AG04450 (cell line): ENCODE measurements around the gene IL1RAPL1. TPM values are rescaled to one million over a fixed set of nuclear protein-coding genes. Genes with fewer than 3 reads are reported as not detected.

Experiments
- CTCF ChIA-PET: fragments of 300-600, 350-600 bp; formaldehyde crosslinking; extraction: SDS; loops from one replicate; lab custom pipeline; 2022; ENCODE audit warnings: antibody characterized with exemption, inconsistent platforms; lab: Charles Lee
- POLR2A ChIA-PET: fragments of 350-600 bp; formaldehyde crosslinking; extraction: SDS; loops from one replicate; lab custom pipeline; 2021; ENCODE audit warnings: antibody characterized with exemption, inconsistent platforms; lab: Yijun Ruan, JAX
- DNase-seq: peaks from one replicate; pipeline ENCODE4 v3.0.0-alpha.2; 2011; ENCODE audit warnings: low read depth, low spot score
- H3K27ac ChIP-seq: one replicate; pipeline ENCODE4 v1.5.1; 2012; ENCODE audit warnings: low read depth, low read length, control low read depth
- H3K27me3 ChIP-seq: one replicate; pipeline ENCODE4 v1.6.0; 2012; ENCODE audit warnings: low read length; ENCODE audit not compliant: control insufficient read depth, insufficient read depth
- H3K4me3 ChIP-seq: 2 replicates; pipeline ENCODE4 v1.5.1; 2011; ENCODE audit warnings: mild to moderate bottlenecking, low read depth, low read length, control low read depth
- H3K9me3 ChIP-seq: 2 replicates; pipeline ENCODE4 v1.5.1; 2012; ENCODE audit warnings: low read length; ENCODE audit not compliant: control insufficient read depth, insufficient read depth
- polyA plus RNA-seq: library from polyadenylated mRNA; depleted of rRNA; stranded (reverse); fragments of >200 nt; gene quantifications from 2 replicates; pipeline ENCODE4 v1.2.3, GENCODE V29; 2011
- TF ChIP-seq, protein P1 (sequence below): IDR thresholded peaks from 2 replicates; pipeline ENCODE4 v1.5.1; 2011; ENCODE audit warnings: low read depth, low read length, control low read depth, inconsistent platforms

IL1RAPL1 gene
- polyA plus RNA-seq, 1 experiment = 0.93 TPM

DNA sequence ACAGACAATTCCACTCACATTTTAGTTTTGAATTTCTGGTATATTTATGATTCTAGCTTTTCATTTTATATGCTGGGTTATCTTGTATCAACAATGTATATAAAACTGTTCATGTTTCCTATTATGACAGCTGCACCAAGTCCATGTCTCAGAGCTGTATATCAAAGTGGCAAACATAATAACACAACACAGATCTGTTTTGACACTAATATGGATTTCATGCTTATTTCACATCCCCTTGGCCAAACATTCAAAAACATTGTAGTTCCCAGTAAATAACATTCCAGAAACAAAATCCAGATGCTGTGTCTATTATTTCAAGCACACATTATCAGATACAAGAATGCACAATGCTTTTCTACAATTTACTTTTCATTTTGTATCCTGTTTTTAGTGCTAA is 1247.5 kb downstream of the IL1RAPL1 start:
- ChIA-PET POLR2A (no interaction called here), CTCF (no interaction called here)
- Histone ChIP-seq H3K27me3 (no peaks in the 10 kb centered on the region), H3K9me3 (no peaks in the 10 kb centered on the region), H3K4me3 (no peak overlapping the region), H3K27ac (no peak overlapping the region)
- no peak for DNase-seq
- TF ChIP-seq, protein P1, sequence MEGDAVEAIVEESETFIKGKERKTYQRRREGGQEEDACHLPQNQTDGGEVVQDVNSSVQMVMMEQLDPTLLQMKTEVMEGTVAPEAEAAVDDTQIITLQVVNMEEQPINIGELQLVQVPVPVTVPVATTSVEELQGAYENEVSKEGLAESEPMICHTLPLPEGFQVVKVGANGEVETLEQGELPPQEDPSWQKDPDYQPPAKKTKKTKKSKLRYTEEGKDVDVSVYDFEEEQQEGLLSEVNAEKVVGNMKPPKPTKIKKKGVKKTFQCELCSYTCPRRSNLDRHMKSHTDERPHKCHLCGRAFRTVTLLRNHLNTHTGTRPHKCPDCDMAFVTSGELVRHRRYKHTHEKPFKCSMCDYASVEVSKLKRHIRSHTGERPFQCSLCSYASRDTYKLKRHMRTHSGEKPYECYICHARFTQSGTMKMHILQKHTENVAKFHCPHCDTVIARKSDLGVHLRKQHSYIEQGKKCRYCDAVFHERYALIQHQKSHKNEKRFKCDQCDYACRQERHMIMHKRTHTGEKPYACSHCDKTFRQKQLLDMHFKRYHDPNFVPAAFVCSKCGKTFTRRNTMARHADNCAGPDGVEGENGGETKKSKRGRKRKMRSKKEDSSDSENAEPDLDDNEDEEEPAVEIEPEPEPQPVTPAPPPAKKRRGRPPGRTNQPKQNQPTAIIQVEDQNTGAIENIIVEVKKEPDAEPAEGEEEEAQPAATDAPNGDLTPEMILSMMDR = no peak

DNA sequence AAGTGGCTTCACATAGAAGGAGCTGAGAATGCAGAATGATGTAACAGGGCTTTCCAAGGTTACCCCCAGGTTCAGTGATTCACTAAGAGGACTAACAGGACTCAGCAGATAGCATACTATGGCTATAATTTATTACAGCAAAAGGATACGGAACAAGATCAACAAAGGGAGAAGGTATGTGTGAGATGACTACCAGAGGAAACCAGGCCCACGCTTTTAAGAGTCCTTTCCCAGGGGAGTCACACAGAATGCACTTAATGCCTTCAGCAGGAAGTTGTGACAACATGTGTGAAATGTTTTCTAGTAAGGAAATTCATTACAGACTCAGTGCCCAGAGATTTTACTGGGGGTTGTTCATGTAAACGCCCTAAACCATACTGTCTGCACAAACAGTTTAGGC is 1254.5 kb downstream of the IL1RAPL1 start:
- Histone ChIP-seq H3K27ac (no peak overlapping the region), H3K4me3 (no peak overlapping the region), H3K27me3 (no peaks in the 10 kb centered on the region), H3K9me3 (no peaks in the 10 kb centered on the region)
- DNase-seq = no peak
- POLR2A ChIA-PET = no interaction called here
- CTCF ChIA-PET = no interaction called here
- TF ChIP-seq, protein P1 = no peak

DNA sequence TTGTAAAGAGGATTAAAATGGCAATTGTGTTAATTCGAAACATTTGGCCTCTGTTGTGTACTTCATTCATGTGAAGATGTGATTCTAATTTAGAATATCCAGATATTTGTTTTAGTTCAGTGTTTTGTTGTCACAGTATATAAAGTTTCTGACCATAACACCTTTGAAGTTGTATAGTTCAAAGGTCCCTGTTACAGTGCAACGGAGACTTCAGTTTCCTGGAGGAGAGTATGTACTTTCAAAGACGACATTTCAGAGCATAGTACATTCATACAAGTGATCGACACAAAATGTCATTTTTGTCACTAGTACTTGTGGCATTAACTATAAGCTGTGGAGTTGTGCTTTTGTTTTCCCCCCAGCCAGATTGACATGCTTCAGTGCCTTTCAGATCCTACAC is 1255.3 kb downstream of the IL1RAPL1 start:
- no peak overlapping the region for H3K27ac ChIP-seq

DNA sequence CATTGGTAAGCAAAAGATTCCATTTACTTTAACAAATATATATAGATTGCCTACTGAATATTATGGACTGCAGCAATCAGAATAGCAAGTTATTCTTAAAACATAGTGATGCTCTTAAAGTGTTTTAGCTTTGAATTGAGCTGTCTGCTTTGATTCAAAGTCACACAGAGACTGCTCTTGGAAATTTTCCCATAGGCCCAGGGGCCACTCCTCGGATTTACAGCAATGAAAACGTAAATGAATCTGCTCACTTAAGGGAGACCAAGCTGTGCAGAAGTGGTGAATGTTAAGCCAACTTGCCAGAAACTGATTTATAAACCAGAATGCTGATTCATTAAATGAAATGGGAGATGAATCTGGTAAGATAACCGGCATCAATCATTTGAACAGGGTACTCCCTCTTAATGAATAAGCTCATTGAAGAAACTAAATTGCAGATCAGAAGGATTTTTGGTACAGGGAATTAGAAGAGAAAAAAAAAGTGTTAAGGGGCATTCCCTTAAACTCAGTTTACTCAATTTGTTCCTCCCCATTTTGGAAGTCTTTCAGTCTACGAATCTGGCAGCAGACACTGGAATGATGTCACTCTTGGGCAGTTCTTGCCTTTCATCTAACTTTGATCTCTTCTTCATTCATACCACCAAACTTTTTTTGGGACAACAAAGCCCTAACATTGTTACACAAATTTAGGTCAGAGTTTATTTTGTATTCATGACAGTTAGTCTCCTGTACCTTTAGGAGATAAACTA is 1264.8 kb downstream of the IL1RAPL1 start:
- Histone ChIP-seq H3K4me3 (no peak overlapping the region), H3K9me3 (no peaks in the 10 kb centered on the region), H3K27me3 (no peaks in the 10 kb centered on the region), H3K27ac (no peak overlapping the region)
- CTCF ChIA-PET = no interaction called here
- DNase-seq = no peak
- POLR2A ChIA-PET = no interaction called here
- TF ChIP-seq, protein P1 = no peak

More for the DNA sequence above, 1255.3 kb downstream of the IL1RAPL1 start:
- Histone ChIP-seq H3K9me3 (no peaks in the 10 kb centered on the region), H3K4me3 (no peak overlapping the region), H3K27me3 (no peaks in the 10 kb centered on the region)
- ChIA-PET CTCF (no interaction called here), POLR2A (no interaction called here)
- TF ChIP-seq, protein P1 = no peak
- no peak for DNase-seq

GRCh38 chrX:29852767-29853166 is 1265.5 kb downstream of the IL1RAPL1 start:
- ChIA-PET POLR2A (no interaction called here), CTCF (no interaction called here)
- DNase-seq = no peak

More at GRCh38 chrX:29852767-29853166, 1265.5 kb downstream of the IL1RAPL1 start:
- H3K4me3 ChIP-seq = no peak overlapping the region
- TF ChIP-seq, protein P1 = no peak
- no peaks in the 10 kb centered on the region for H3K9me3 ChIP-seq
- H3K27me3 ChIP-seq = no peaks in the 10 kb centered on the region
- H3K27ac ChIP-seq = no peak overlapping the region
